HL-60/S4 treated with phorbol 12-myristate 13-acetate at 8.2 ng/mL for 4 days and 3 days (cell line): Measurements from ENCODE around the gene SMARCA2.

Experiments used
- in situ Hi-C: fragments of 300-500 bp; cut with MboI; formaldehyde crosslinking; loops from 2 replicates; pipeline ENCODE4 v1.15.0; 2022; ENCODE audit warnings: low sequenced_read_pairs

Gene SMARCA2

GRCh38 chr9:2198956-2199635 lies 183.9 kb downstream of the SMARCA2 start:
- in situ Hi-C loops, result no loop called here

GRCh38 chr9:2199999-2200796 lies 185.1 kb downstream of the SMARCA2 start:
- in situ Hi-C loops, result no loop called here

- in situ Hi-C loops, result no loop called here
Observed at GRCh38 chr9:2208465-2208864, 193.3 kb downstream of the SMARCA2 start.

- in situ Hi-C loops, result no loop called here
Observed at GRCh38 chr9:2208991-2209390, 193.8 kb downstream of the SMARCA2 start.

- in situ Hi-C loops, result no loop called here
Observed at GRCh38 chr9:2209400-2209799, 194.3 kb downstream of the SMARCA2 start.

- in situ Hi-C loops, result no loop called here
Observed at GRCh38 chr9:2210201-2210600, 195.1 kb downstream of the SMARCA2 start.

GRCh38 chr9:2213830-2214468 lies 198.8 kb downstream of the SMARCA2 start:
- in situ Hi-C loops, result no loop called here

GRCh38 chr9:2214707-2215106 lies 199.6 kb downstream of the SMARCA2 start:
- in situ Hi-C loops, result no loop called here

- in situ Hi-C loops, result no loop called here
Observed at GRCh38 chr9:2215921-2216441, 200.8 kb downstream of the SMARCA2 start.

- in situ Hi-C loops, result no loop called here
Observed at GRCh38 chr9:2216591-2216990, 201.4 kb downstream of the SMARCA2 start.

GRCh38 chr9:2217540-2217939 lies 202.4 kb downstream of the SMARCA2 start:
- in situ Hi-C loops, result no loop called here

- in situ Hi-C loops, result no loop called here
Observed at GRCh38 chr9:2220036-2220435, 204.9 kb downstream of the SMARCA2 start.

- in situ Hi-C loops, result no loop called here
Observed at GRCh38 chr9:2227144-2227867, 212.2 kb downstream of the SMARCA2 start.

GRCh38 chr9:2228132-2228531 lies 213.0 kb downstream of the SMARCA2 start:
- in situ Hi-C loops, result no loop called here

GRCh38 chr9:2228641-2229040 lies 213.5 kb downstream of the SMARCA2 start:
- in situ Hi-C loops, result no loop called here

- in situ Hi-C loops, result no loop called here
Observed at GRCh38 chr9:2229109-2229721, 214.1 kb downstream of the SMARCA2 start.

GRCh38 chr9:2230362-2230761 lies 215.2 kb downstream of the SMARCA2 start:
- in situ Hi-C loops, result no loop called here

- in situ Hi-C loops, result no loop called here
Observed at GRCh38 chr9:2231101-2231500, 216.0 kb downstream of the SMARCA2 start.

GRCh38 chr9:2231829-2232228 lies 216.7 kb downstream of the SMARCA2 start:
- in situ Hi-C loops, result no loop called here

GRCh38 chr9:2233274-2233673 lies 218.1 kb downstream of the SMARCA2 start:
- in situ Hi-C loops, result no loop called here
